Lung (tissue), 12 donors: Measurements from ENCODE around the gene SBF2. TPM values are rescaled to one million over a fixed set of nuclear protein-coding genes. Genes with fewer than 3 reads are reported as not detected.

Experiments
- ATAC-seq: fragments of 200-7000 bp; cut with Tn5 transposase; one replicate; pipeline ENCODE4 v1.9.1; 2020; ENCODE audit warnings: moderate number of reproducible peaks; ENCODE audit not compliant: insufficient read depth, low FRiP score
- DNase-seq, 3 donors: peaks; one replicate each; pipeline ENCODE4 v3.0.0-alpha.2; 2013 to 2017
- H3K27ac ChIP-seq, 2 donors: one replicate each; pipeline ENCODE4 v1.5.1; 2013; ENCODE audit warnings: mild to moderate bottlenecking in 2 of 2, moderate library complexity in 2 of 2, control low read depth in 1 of 2, inconsistent platforms in 1 of 2, low read depth in 1 of 2, low read length in 1 of 2
- H3K27me3 ChIP-seq, 3 donors: one replicate each; pipeline ENCODE4 v1.5.1; 2013; ENCODE audit warnings: low read length in 2 of 3; ENCODE audit not compliant: control insufficient read depth in 3 of 3, insufficient read depth in 3 of 3
- H3K36me3 ChIP-seq, 4 donors: one replicate each; pipeline ENCODE4 v1.5.1; 2013; ENCODE audit warnings: low read length in 4 of 4, mild to moderate bottlenecking in 1 of 4, moderate library complexity in 1 of 4; ENCODE audit not compliant: control insufficient read depth in 4 of 4, insufficient read depth in 4 of 4
- H3K4me1 ChIP-seq, 5 donors: one replicate each; pipeline ENCODE4 v1.5.1; 2013; ENCODE audit warnings: low read length in 5 of 5, mild to moderate bottlenecking in 2 of 5, moderate library complexity in 1 of 5; ENCODE audit not compliant: control insufficient read depth in 5 of 5, insufficient read depth in 5 of 5
- H3K4me3 ChIP-seq: one replicate; pipeline ENCODE4 v1.5.1; 2013; ENCODE audit warnings: mild to moderate bottlenecking, control low read depth, moderate library complexity
- H3K9ac ChIP-seq, 2 donors: one replicate each; pipeline ENCODE4 v1.5.1; 2013; ENCODE audit warnings: low read length in 2 of 2, control low read depth in 1 of 2; ENCODE audit not compliant: insufficient read depth in 1 of 2
- H3K9me3 ChIP-seq, 4 donors: one replicate each; pipeline ENCODE4 v1.5.1; 2013; ENCODE audit warnings: low read length in 3 of 4, mild to moderate bottlenecking in 1 of 4, moderate library complexity in 1 of 4; ENCODE audit not compliant: control insufficient read depth in 4 of 4, insufficient read depth in 3 of 4
- WGBS, 2 donors: extraction: QIAGEN DNeasy Blood & Tissue Kit; methylation state at CpG; one replicate each; pipeline ENCODE4 v1.1.7; 2013; 5-methylcytosine and 5-hydroxymethylcytosine counted together
- polyA plus RNA-seq, 2 donors: library from polyadenylated mRNA; stranded (reverse); fragments of 200-250 nt; gene quantifications; one replicate each; pipeline ENCODE4 v1.2.1, GENCODE V29; 2013
- total RNA-seq, 2 donors: library from RNA; depleted of rRNA in 1 of 2; stranded (reverse); fragments of >200 nt in 1 of 2; gene quantifications; one replicate each; pipeline ENCODE4 v1.2.1, GENCODE V29; 2014 to 2021
- TF ChIP-seq, protein P1 (sequence below): IDR thresholded peaks from 2 replicates; pipeline ENCODE4 v1.5.1; 2012; ENCODE audit warnings: mild to moderate bottlenecking; ENCODE audit errors: control extremely low read depth, extremely low read depth
- donor health status: control.
- donor health status: control.
- donor health status: Bipolar disorder and iron deficiency.
- donor health status: healthy.
- donor health status: DM: yes; HTN: yes; CAD: no.

The SBF2 gene
- total and polyA plus RNA-seq, 4 donors: 4.4 to 104 (median 24.9) TPM

DNA sequence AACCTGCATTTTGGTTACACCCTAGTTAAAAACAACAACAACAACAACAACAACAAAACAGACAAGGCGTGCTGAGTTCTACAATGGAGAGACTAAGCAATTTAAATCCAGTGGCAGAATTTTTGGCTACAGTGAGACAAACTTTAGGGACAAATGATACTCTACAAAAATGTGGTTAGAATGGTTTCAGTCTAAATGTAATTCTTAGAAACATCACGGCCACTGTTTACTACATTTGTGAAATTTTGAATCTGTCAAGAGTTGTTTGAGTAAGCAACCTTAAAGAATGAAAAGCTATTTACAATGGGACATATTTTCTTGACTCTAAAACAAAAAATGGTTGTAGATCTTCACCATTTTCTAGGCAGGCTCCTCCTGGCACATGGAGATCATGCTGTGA is 370.7 kb downstream of the SBF2 start:
- DNase-seq: no peak
- H3K9me3 ChIP-seq: no peaks in the 10 kb centered on the region
- no peaks in the 10 kb centered on the region for H3K4me1 ChIP-seq
- no peak for ATAC-seq
- 82% methylated on average over 2 of the region's 2 CpGs for WGBS, 2 donors
- H3K4me3 ChIP-seq: no peak overlapping the region
- TF ChIP-seq, protein P1, sequence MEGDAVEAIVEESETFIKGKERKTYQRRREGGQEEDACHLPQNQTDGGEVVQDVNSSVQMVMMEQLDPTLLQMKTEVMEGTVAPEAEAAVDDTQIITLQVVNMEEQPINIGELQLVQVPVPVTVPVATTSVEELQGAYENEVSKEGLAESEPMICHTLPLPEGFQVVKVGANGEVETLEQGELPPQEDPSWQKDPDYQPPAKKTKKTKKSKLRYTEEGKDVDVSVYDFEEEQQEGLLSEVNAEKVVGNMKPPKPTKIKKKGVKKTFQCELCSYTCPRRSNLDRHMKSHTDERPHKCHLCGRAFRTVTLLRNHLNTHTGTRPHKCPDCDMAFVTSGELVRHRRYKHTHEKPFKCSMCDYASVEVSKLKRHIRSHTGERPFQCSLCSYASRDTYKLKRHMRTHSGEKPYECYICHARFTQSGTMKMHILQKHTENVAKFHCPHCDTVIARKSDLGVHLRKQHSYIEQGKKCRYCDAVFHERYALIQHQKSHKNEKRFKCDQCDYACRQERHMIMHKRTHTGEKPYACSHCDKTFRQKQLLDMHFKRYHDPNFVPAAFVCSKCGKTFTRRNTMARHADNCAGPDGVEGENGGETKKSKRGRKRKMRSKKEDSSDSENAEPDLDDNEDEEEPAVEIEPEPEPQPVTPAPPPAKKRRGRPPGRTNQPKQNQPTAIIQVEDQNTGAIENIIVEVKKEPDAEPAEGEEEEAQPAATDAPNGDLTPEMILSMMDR: no peak
- no peaks in the 10 kb centered on the region for H3K27me3 ChIP-seq
- H3K9ac ChIP-seq: no peak overlapping the region
- H3K36me3 ChIP-seq: no peaks in the 10 kb centered on the region
- no peak overlapping the region for H3K27ac ChIP-seq

DNA sequence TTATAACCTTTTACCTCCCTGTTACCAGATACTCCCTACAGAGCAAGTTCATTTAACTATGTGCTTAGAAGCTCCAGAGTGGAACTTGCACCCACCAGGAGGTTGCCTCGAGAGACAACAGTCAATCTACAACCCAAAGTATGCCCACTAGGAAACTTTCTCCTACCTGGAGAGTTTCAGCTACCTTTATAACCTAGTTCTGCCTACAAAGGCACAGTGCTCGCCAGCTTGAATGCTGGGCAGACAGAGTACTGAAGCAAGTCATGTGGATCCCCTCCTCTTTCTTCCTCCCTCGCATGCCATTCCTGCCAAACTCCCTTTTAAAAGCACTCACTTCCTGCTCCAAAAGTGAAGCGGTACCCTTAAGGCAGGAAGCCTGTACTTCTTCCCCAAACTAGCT is 371.2 kb downstream of the SBF2 start:
- DNase-seq: peak in 2 of 3 donors; percentile 21 to 40
- H3K36me3 ChIP-seq: no peaks in the 10 kb centered on the region
- no peak for ATAC-seq
- TF ChIP-seq, protein P1: no peak
- H3K27ac ChIP-seq: no peak overlapping the region
- no peaks in the 10 kb centered on the region for H3K27me3 ChIP-seq
- no peak overlapping the region for H3K4me3 ChIP-seq
- no peaks in the 10 kb centered on the region for H3K9me3 ChIP-seq
- WGBS, 2 donors: 42 to 67% methylated on average over 4 of the region's 4 CpGs
- H3K9ac ChIP-seq: no peak overlapping the region
- no peaks in the 10 kb centered on the region for H3K4me1 ChIP-seq

DNA sequence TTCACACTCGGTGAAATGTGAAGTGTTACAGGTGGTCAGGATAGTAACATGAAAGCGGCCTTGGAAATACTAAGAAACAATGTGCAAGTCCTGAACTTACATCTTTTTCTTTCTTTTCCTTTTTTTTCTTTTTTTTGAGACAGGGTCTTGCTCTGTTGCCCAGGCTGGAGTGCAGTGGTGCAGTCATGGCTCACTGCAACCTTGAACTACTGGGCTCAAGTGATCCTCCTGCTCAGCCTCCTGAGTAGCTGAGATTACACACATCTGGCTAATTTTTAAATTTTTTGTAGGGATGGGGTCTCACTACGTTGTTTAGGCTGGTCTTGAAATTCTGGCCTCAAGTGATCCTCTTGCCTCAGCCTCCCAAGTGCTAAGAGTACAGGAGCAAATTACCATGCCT is 377.5 kb downstream of the SBF2 start:
- Histone ChIP-seq H3K36me3 (peaks cover 0 to 5% (median 2%) of the 10 kb centered on the region in 4 donors), H3K9me3 (no peaks in the 10 kb centered on the region), H3K27ac (no peak overlapping the region), H3K4me1 (no peaks in the 10 kb centered on the region), H3K9ac (no peak overlapping the region), H3K4me3 (no peak overlapping the region), H3K27me3 (no peaks in the 10 kb centered on the region)
- TF ChIP-seq, protein P1: no peak
- no peak for ATAC-seq
- 89 to 97% methylated on average over 3 of the region's 3 CpGs for WGBS, 2 donors
- no peak for DNase-seq

DNA sequence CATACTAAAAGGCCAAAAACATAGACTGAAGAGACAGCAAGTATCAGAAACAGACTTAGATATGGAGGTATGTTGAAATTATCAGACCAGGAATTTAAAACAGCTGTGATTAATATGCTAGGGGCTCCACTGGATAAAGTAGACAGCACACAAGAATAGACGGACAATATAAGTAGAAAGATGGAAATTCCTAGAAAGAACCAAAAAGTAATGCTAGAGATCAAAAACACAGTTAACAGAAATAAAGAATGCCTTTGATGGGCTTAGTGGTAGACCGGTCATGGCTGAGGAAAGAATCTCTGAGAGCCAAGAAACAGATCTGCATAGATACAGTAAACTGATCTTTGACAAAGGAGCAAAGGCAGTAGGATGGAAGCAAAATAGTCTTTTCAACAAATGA is 380.0 kb downstream of the SBF2 start:
- Histone ChIP-seq H3K36me3 (peaks cover 0 to 5% (median 2%) of the 10 kb centered on the region in 4 donors), H3K4me1 (no peaks in the 10 kb centered on the region), H3K9ac (no peak overlapping the region), H3K4me3 (no peak overlapping the region), H3K27ac (no peak overlapping the region), H3K27me3 (no peaks in the 10 kb centered on the region), H3K9me3 (no peaks in the 10 kb centered on the region)
- DNase-seq: no peak
- 51 to 96% methylated on average over 2 of the region's 2 CpGs for WGBS, 2 donors
- no peak for ATAC-seq
- TF ChIP-seq, protein P1: no peak
